Astrocyte of the cerebellum (primary cell): ENCODE measurements around the gene PODN.

Experiments used
- DNase-seq: peaks from one replicate; pipeline ENCODE4 v3.0.0-alpha.2; 2011; ENCODE audit warnings: low read depth
- H3K4me3 ChIP-seq: 2 replicates; pipeline ENCODE4 v1.5.1; 2011; ENCODE audit warnings: mild to moderate bottlenecking, low read depth, low read length, moderate library complexity
- CTCF ChIP-seq: IDR thresholded peaks from 2 replicates; pipeline ENCODE4 v1.5.1; 2012; ENCODE audit warnings: low read length, low read depth, moderate library complexity, mild to moderate bottlenecking; ENCODE audit errors: missing control alignments
- in situ Hi-C: cut with HindIII; loops from 2 replicates; pipeline ENCODE4 v1.10.0; 2017; ENCODE audit warnings: low sequenced_read_pairs

The PODN gene

GRCh38 chr1:53061859-53062707 lies at the start of gene PODN:
PODN (plus strand) TSS chr1:53062213; CDS start chr1:53069856, 7,643 bp downstream.
- no peak for TF ChIP-seq CTCF
- DNase-seq, result no peak
- in situ Hi-C loops, result no loop called here
- peak within 1 kb of the TSS; percentile 52 for H3K4me3 ChIP-seq

GRCh38 chr1:53014791-53015507 lies 47.1 kb upstream of the PODN start:
- in situ Hi-C loops, result no loop called here
- DNase-seq, result peak; percentile 79
- H3K4me3 ChIP-seq, result peak overlapping the region; percentile 57
- TF ChIP-seq CTCF, result no peak

GRCh38 chr1:53015508-53015860 lies 46.5 kb upstream of the PODN start:
- DNase-seq, result no peak
- in situ Hi-C loops, result no loop called here
- peak overlapping the region; percentile 57 for H3K4me3 ChIP-seq
- TF ChIP-seq CTCF, result no peak

GRCh38 chr1:53016705-53017104 lies 45.3 kb upstream of the PODN start:
- in situ Hi-C loops, result no loop called here

GRCh38 chr1:53020588-53020987 lies 41.4 kb upstream of the PODN start:
- in situ Hi-C loops, result no loop called here
- TF ChIP-seq CTCF, result no peak
- DNase-seq, result no peak

More at GRCh38 chr1:53016705-53017104, 45.3 kb upstream of the PODN start:
- H3K4me3 ChIP-seq, result no peak overlapping the region
- no peak for TF ChIP-seq CTCF
- DNase-seq, result no peak

GRCh38 chr1:53022179-53022578 lies 39.8 kb upstream of the PODN start:
- no peak for DNase-seq
- H3K4me3 ChIP-seq, result no peak overlapping the region
- in situ Hi-C loops, result no loop called here
- TF ChIP-seq CTCF, result no peak

More at GRCh38 chr1:53020588-53020987, 41.4 kb upstream of the PODN start:
- H3K4me3 ChIP-seq, result no peak overlapping the region
